Measurements from ENCODE around the gene FGF5.

The FGF5 gene

DNA sequence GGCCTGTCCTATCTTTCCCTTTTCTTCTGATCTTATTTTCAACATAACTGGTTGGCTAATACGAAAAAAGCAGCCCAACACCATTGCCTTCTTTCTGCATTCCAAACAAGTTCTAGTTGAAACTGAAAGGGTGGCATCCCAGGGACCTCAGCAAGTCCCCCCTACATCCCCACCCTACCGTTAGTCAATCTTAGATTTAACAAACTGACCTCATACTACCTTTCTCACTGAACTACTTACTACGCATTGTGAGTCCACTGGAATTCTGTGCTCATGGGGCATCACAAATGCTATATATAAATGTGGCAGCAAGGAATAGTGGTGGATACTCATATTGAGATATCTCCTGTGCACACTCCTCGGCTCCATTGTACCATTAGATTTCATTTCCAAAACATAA lies 33.1 kb upstream of the FGF5 start:
- H3K36me3 ChIP-seq = no peaks in the 10 kb centered on the region
- no peaks in the 10 kb centered on the region for H3K9me3 ChIP-seq (ENCODE audit: severe bottlenecking)
- no peak overlapping the region for H3K27ac ChIP-seq
- DNase-seq = no peak
- H3K4me3 ChIP-seq (ENCODE audit: low read depth, low read length) = no peak overlapping the region
- TF ChIP-seq, protein P1, sequence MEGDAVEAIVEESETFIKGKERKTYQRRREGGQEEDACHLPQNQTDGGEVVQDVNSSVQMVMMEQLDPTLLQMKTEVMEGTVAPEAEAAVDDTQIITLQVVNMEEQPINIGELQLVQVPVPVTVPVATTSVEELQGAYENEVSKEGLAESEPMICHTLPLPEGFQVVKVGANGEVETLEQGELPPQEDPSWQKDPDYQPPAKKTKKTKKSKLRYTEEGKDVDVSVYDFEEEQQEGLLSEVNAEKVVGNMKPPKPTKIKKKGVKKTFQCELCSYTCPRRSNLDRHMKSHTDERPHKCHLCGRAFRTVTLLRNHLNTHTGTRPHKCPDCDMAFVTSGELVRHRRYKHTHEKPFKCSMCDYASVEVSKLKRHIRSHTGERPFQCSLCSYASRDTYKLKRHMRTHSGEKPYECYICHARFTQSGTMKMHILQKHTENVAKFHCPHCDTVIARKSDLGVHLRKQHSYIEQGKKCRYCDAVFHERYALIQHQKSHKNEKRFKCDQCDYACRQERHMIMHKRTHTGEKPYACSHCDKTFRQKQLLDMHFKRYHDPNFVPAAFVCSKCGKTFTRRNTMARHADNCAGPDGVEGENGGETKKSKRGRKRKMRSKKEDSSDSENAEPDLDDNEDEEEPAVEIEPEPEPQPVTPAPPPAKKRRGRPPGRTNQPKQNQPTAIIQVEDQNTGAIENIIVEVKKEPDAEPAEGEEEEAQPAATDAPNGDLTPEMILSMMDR (IDR thresholded peaks at IDR 0.05; ENCODE audit: low read depth, low read length) = no peak
- no peaks in the 10 kb centered on the region for H3K27me3 ChIP-seq (ENCODE audit: insufficient read depth, low read depth, severe bottlenecking)

DNA sequence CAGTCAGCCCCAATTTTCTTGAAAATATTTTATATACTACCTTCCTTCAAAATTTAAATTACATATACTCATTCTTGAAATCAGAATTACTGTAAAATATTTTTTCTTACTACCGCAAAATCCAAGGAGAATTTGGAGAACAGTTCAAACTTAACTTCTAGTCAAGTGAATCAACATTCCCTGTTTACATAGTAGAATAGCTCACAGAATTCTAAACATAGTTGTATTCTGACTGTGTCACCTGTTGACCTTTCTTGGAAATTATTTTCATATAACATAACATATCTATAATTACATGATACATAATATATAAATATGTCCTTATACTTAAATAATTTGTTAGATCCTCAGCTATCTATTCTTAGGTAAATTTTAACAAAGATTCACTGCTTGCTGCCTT lies 31.0 kb upstream of the FGF5 start:
- Histone ChIP-seq H3K9me3 (ENCODE audit: severe bottlenecking) (no peaks in the 10 kb centered on the region), H3K27ac (no peak overlapping the region), H3K4me3 (ENCODE audit: low read depth, low read length) (no peak overlapping the region), H3K27me3 (ENCODE audit: insufficient read depth, low read depth, severe bottlenecking) (no peaks in the 10 kb centered on the region), H3K36me3 (no peaks in the 10 kb centered on the region)
- TF ChIP-seq, protein P1 (IDR thresholded peaks at IDR 0.05; ENCODE audit: low read depth, low read length) = no peak
- no peak for DNase-seq

DNA sequence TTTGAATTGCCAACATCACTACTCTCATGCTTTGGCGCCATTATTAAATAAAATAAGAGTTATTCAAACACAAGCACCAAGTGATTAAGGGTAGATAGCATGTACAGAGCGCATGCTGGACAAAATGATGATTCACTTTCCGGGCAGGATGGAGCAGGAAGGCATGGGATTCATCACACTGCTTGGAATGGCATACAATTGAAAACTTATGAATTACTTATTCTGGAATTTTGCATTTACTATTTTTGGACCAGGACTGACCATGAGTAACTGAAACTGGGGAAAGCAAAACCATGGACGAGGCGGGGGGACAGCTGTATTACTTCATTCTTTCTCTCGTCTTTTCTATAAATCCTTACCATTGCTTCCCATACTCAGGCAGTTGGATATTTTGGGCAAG lies 28.5 kb upstream of the FGF5 start:
- TF ChIP-seq, protein P1 (IDR thresholded peaks at IDR 0.05; ENCODE audit: low read depth, low read length) = no peak
- no peaks in the 10 kb centered on the region for H3K9me3 ChIP-seq (ENCODE audit: severe bottlenecking)
- DNase-seq = no peak
- H3K27me3 ChIP-seq (ENCODE audit: insufficient read depth, low read depth, severe bottlenecking) = no peaks in the 10 kb centered on the region
- no peak overlapping the region for H3K4me3 ChIP-seq (ENCODE audit: low read depth, low read length)
- H3K36me3 ChIP-seq = no peaks in the 10 kb centered on the region
- no peak overlapping the region for H3K27ac ChIP-seq

DNA sequence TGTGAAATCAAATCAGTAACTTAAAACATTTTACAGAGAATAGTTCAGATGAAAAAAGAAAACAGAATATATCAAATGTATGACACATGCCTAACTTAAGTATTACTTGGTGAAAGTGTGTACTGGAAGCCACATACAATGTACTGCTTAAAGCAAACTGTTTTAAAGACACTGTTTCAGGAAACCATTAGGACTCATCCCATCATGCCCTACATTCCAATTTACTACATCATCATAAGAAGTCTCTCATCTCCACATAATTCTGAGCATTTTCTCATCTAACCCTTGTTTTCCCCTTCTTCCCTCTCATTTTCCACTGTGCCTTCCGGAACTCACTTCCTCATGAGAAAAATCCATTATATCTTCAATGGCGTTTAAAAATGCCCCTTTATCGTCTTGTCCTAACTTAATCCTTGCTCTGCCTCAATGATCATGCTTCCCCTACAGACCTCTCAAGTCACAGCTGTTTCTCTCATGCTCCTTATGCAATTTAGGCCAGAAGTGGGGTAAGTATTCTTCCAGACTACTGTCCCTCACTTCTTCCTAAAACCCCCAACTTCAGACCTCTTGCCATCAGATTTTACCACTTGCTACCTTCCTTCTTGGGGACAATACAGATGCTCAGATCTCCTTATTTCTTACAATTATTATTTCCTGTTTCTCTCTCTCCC lies 26.8 kb upstream of the FGF5 start:
- no peaks in the 10 kb centered on the region for H3K27me3 ChIP-seq (ENCODE audit: insufficient read depth, low read depth, severe bottlenecking)
- no peaks in the 10 kb centered on the region for H3K9me3 ChIP-seq (ENCODE audit: severe bottlenecking)
- H3K36me3 ChIP-seq = no peaks in the 10 kb centered on the region
- no peak overlapping the region for H3K27ac ChIP-seq
- no peak for DNase-seq
- TF ChIP-seq, protein P1 (IDR thresholded peaks at IDR 0.05; ENCODE audit: low read depth, low read length) = no peak
- H3K4me3 ChIP-seq (ENCODE audit: low read depth, low read length) = no peak overlapping the region

DNA sequence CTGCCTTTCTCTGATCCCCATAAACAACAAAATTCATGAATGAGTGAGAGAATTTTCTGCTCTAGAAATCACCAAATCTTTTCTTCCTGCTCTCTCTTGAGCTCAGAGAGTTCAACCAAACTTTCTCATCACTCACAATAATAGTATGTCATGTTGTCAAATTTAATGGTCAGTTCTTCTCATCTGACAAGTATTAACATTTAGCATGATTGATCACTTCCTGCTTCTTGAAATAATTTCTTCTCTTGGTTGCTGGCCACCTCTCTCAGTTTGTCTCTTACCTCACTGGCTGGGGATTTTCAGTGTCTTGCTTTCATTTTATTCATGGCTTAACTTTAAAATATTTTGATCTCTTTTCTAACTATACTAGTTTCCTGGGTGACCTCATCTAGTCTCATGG lies 25.5 kb upstream of the FGF5 start:
- TF ChIP-seq, protein P1 (IDR thresholded peaks at IDR 0.05; ENCODE audit: low read depth, low read length) = no peak
- Histone ChIP-seq H3K27me3 (ENCODE audit: insufficient read depth, low read depth, severe bottlenecking) (no peaks in the 10 kb centered on the region), H3K36me3 (no peaks in the 10 kb centered on the region), H3K27ac (no peak overlapping the region), H3K9me3 (ENCODE audit: severe bottlenecking) (no peaks in the 10 kb centered on the region), H3K4me3 (ENCODE audit: low read depth, low read length) (no peak overlapping the region)
- DNase-seq = no peak

Data from WERI-Rb-1 (cell line).